ENCODE measurements around the gene AK8. TPM values are rescaled to one million over a fixed set of nuclear protein-coding genes. Genes with fewer than 3 reads are reported as not detected.

AK8 gene
- total RNA-seq, 1 experiment from 2014 or later = 0.42 TPM

DNA sequence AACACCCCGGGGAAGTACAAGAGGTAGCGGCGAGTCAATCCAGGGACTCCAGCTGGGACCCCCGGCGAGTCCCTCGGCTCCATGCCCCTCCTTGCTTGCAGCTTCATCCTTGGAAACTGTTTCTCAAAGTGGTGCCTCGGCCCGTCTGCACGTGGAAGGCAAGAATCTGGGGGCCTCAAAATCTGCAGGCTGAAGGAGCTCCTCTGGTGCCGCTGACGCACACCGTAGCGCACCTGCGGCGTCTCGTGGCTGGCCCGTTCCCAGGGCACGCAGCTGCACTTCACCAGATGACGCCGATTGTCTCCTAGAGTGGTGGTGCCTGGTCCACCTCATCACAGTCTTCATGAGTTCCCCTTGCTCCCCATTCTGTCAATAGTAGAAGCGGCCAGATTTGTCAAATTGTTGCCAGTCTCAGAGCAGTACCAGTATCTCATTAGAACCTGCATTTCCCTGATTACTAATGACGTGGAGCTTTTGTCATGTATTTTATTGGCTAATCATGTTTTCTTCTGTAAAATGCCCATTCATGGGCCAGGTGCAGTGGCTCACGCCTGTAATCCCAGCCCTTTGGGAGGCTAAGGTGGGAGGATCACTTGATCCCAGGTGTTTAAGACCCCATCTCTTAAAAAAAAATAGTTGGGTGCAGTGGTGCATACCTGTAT is 169.2 kb downstream of the AK8 start:
- Mint-ChIP-seq H3K4me3 (ENCODE audit: unreplicated experiment) (no peak overlapping the region), H3K4me1 (ENCODE audit: insufficient read depth, unreplicated experiment) (no peaks in the 10 kb centered on the region), H3K36me3 (ENCODE audit: insufficient read depth, unreplicated experiment) (no peaks in the 10 kb centered on the region), H3K27me3 (ENCODE audit: insufficient read depth, unreplicated experiment) (no peaks in the 10 kb centered on the region), H3K27ac (ENCODE audit: low read depth, unreplicated experiment) (no peak overlapping the region), H3K9me3 (ENCODE audit: unreplicated experiment) (peaks cover 4% of the 10 kb centered on the region)
- ChIA-PET CTCF (interaction anchor here (0.6 kb wide), 2 partner anchors 14 to 231 kb away, joined by 3 read pairs; no protein-coding TSS in a partner anchor), POLR2A (interaction anchor here (0.7 kb wide), 1 partner anchor 193 kb away, joined by 3 read pairs; no protein-coding TSS in a partner anchor)
- TF ChIP-seq, protein P1, sequence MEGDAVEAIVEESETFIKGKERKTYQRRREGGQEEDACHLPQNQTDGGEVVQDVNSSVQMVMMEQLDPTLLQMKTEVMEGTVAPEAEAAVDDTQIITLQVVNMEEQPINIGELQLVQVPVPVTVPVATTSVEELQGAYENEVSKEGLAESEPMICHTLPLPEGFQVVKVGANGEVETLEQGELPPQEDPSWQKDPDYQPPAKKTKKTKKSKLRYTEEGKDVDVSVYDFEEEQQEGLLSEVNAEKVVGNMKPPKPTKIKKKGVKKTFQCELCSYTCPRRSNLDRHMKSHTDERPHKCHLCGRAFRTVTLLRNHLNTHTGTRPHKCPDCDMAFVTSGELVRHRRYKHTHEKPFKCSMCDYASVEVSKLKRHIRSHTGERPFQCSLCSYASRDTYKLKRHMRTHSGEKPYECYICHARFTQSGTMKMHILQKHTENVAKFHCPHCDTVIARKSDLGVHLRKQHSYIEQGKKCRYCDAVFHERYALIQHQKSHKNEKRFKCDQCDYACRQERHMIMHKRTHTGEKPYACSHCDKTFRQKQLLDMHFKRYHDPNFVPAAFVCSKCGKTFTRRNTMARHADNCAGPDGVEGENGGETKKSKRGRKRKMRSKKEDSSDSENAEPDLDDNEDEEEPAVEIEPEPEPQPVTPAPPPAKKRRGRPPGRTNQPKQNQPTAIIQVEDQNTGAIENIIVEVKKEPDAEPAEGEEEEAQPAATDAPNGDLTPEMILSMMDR (IDR thresholded peaks at IDR 0.05; ENCODE audit: unreplicated experiment) = no peak
- intact Hi-C loops (cut with micrococcal nuclease) = no loop called here
- no peak for DNase-seq (ENCODE audit: unreplicated experiment)
- BruUV-seq (replicated peaks) = no TSS peak

DNA sequence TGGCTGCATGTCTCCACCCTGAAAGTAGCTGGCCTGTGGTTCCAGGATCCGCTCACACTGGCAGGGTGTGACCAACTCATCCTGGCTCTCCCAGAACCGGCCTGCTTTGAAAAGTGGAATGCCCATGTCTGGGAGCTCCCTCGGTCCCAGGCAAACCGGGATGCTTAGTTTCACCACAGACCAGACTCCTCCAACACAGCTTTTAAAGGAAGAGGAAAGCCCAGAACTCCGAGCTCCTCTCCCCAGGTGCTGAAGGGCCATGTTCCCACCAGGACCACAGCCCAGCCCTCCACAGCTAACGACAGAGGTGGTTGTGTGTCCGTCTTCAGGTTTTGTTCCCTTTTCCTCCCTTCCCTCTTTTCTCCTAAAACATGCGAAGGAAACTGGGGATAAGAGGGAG is 169.8 kb downstream of the AK8 start:
- DNase-seq (ENCODE audit: unreplicated experiment) = no peak
- no peaks in the 10 kb centered on the region for H3K36me3 Mint-ChIP-seq (ENCODE audit: insufficient read depth, unreplicated experiment)
- ChIA-PET CTCF (interaction anchor here (0.6 kb wide), 1 partner anchor 13 kb away, joined by 3 read pairs; no protein-coding TSS in a partner anchor), POLR2A (no interaction called here)
- no peak overlapping the region for H3K4me3 Mint-ChIP-seq (ENCODE audit: unreplicated experiment)
- peaks cover 8% of the 10 kb centered on the region for H3K9me3 Mint-ChIP-seq (ENCODE audit: unreplicated experiment)
- H3K4me1 Mint-ChIP-seq (ENCODE audit: insufficient read depth, unreplicated experiment) = no peaks in the 10 kb centered on the region
- no peak overlapping the region for H3K27ac Mint-ChIP-seq (ENCODE audit: low read depth, unreplicated experiment)
- intact Hi-C loops (cut with micrococcal nuclease) = no loop called here
- TF ChIP-seq, protein P1 (IDR thresholded peaks at IDR 0.05; ENCODE audit: unreplicated experiment) = no peak
- no TSS peak for BruUV-seq (replicated peaks)
- H3K27me3 Mint-ChIP-seq (ENCODE audit: insufficient read depth, unreplicated experiment) = no peaks in the 10 kb centered on the region

DNA sequence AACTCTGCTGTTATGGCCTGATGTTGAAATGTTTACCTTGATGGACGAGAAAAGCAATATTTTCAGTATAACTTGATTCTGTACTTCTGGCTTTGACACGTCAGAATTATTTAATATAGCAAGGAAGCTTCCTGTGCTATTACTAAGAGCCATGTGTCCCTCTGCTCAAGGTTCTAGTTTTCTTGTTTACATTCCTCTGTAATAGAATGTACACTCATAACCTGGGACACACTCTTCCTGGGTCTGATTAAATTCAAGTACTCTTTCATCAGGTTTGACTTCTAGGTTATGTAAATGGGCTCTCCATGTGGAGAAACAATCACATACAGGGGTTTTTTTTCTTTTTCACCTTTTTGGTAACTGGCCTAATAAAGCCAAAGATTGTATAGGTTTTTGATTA is 174.7 kb downstream of the AK8 start:
- H3K9me3 Mint-ChIP-seq (ENCODE audit: unreplicated experiment) = peaks cover 14% of the 10 kb centered on the region
- DNase-seq (ENCODE audit: unreplicated experiment) = no peak
- ChIA-PET POLR2A (interaction anchor here (0.7 kb wide), 1 partner anchor 15 kb away, joined by 3 read pairs; no protein-coding TSS in a partner anchor), CTCF (no interaction called here)
- no TSS peak for BruUV-seq (replicated peaks)
- no peaks in the 10 kb centered on the region for H3K36me3 Mint-ChIP-seq (ENCODE audit: insufficient read depth, unreplicated experiment)
- intact Hi-C loops (cut with micrococcal nuclease) = no loop called here
- no peaks in the 10 kb centered on the region for H3K27me3 Mint-ChIP-seq (ENCODE audit: insufficient read depth, unreplicated experiment)
- no peaks in the 10 kb centered on the region for H3K4me1 Mint-ChIP-seq (ENCODE audit: insufficient read depth, unreplicated experiment)
- TF ChIP-seq, protein P1 (IDR thresholded peaks at IDR 0.05; ENCODE audit: unreplicated experiment) = no peak
- no peak overlapping the region for H3K4me3 Mint-ChIP-seq (ENCODE audit: unreplicated experiment)
- no peak overlapping the region for H3K27ac Mint-ChIP-seq (ENCODE audit: low read depth, unreplicated experiment)

DNA sequence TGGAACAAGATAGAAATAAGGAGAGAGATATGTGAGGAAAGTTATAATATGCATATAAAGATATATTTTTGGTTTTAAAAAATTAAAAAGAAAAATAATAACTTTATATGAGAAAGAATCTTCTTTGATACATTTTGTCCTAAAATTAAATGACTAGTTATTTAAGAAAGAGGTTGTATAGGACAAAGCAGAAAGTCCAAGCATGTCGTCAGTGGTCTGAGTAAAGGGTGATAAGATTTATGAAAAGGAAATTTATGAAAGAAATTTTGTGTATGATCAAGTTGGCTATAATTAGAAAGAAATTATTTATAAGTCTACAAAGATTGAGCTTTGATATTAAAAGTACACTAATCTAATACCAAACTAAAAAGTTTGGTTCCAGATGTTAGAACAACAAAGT is 175.8 kb downstream of the AK8 start:
- no peaks in the 10 kb centered on the region for H3K27me3 Mint-ChIP-seq (ENCODE audit: insufficient read depth, unreplicated experiment)
- H3K9me3 Mint-ChIP-seq (ENCODE audit: unreplicated experiment) = peaks cover 24% of the 10 kb centered on the region
- no peaks in the 10 kb centered on the region for H3K36me3 Mint-ChIP-seq (ENCODE audit: insufficient read depth, unreplicated experiment)
- BruUV-seq (replicated peaks) = no TSS peak
- ChIA-PET POLR2A (no interaction called here), CTCF (interaction anchor here (0.6 kb wide), 1 partner anchor 288 kb away, joined by 3 read pairs; no protein-coding TSS in a partner anchor)
- H3K27ac Mint-ChIP-seq (ENCODE audit: low read depth, unreplicated experiment) = no peak overlapping the region
- no peaks in the 10 kb centered on the region for H3K4me1 Mint-ChIP-seq (ENCODE audit: insufficient read depth, unreplicated experiment)
- intact Hi-C loops (cut with micrococcal nuclease) = no loop called here
- no peak overlapping the region for H3K4me3 Mint-ChIP-seq (ENCODE audit: unreplicated experiment)
- DNase-seq (ENCODE audit: unreplicated experiment) = peak; percentile 20
- TF ChIP-seq, protein P1 (IDR thresholded peaks at IDR 0.05; ENCODE audit: unreplicated experiment) = no peak
